Measurements from ENCODE around the gene KLF5.

KLF5 gene

DNA sequence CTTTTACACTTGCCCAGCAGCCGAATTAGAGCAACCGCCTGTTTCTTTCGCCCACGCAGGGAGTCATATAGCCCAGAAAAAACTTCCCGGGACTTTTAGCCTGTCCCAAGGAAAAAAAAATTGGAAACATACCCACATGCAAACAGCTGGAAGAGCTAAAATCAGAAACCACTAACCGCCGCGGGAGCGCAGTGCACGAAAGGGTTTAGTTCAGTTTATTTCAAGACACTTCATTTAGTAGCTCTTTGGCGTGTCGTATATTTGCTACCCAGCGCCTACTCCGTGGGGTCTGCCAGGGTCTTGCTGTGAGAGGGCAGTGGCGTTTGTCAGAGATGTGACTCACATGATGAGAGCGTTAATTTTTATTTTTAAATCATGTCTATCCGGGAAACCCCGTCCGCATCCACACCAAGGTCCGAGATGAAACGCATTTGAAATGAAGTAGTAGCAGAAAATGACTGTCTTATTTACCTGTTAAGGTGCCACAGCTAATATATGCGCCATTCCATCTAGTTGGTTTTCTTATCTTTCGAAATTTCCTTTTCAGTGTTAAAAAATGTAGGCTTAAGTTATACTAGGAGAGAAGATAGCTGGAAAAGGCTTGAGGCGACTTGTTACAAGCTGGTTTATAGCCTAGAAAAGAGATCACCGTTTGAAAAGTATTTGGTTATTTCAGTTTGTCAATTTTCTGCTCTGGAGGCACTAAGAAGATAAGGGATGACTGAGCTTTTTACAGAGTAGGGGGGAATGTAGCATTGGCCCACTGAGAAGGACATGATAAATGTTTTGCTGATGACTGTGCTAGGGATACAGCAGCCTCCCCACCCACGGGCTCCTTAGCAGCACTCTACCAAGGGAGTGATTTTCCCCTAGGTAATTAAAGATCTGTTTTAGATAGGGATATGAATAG is 1.7 kb downstream of the KLF5 start:
- no peak for FAIRE-seq

DNA sequence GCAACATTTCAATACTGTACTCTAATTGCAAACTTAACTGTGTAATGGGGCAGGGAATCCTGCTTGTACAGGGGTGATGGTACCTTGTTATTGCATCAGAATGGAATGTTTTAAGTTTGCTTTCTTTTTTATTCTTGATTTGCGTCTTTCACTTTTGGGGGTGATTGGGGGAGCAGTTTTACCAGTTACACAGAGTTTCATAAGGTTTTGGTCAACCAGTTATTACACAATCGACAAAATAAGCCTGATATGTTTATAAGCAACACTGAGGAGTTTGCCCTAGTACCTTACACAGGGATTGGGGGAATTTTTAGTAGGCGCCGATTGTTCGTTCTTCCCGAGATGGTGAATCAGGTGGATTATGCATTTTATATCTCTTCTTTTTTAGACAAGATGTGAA is 2.7 kb downstream of the KLF5 start:
- no peak for FAIRE-seq

DNA sequence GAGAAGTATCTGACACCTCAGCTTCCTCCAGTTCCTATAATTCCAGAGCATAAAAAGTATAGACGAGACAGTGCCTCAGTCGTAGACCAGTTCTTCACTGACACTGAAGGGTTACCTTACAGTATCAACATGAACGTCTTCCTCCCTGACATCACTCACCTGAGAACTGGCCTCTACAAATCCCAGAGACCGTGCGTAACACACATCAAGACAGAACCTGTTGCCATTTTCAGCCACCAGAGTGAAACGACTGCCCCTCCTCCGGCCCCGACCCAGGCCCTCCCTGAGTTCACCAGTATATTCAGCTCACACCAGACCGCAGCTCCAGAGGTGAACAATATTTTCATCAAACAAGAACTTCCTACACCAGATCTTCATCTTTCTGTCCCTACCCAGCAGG is 3.1 kb downstream of the KLF5 start:
- no peak for FAIRE-seq

DNA sequence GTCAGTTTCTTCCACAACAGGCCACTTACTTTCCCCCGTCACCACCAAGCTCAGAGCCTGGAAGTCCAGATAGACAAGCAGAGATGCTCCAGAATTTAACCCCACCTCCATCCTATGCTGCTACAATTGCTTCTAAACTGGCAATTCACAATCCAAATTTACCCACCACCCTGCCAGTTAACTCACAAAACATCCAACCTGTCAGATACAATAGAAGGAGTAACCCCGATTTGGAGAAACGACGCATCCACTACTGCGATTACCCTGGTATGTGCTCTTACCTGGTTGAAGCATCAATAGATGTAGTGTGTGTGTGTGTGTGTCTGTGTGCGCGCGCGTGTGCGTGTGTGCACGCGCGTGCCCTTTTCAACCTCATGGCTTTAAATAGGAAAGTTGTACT is 3.7 kb downstream of the KLF5 start:
- FAIRE-seq = no peak

DNA sequence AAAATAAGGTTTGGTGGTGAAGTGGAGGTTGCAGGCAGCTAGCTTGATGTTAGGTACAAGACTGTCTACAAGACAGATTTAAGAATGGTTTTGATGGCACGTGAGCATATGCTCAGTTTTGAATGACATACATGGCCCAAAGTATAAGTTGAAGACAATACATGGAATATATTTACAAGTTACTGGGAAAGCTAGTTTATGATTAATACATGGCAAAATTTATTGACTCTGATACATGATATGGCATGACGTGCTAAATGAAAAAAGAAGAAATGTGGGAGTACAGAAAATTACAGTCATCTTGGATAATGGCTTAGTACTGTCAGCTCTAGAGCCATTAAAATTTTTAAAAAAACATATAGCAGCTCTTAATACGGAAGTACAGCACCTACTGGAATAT is 4.4 kb downstream of the KLF5 start:
- no peak for FAIRE-seq

DNA sequence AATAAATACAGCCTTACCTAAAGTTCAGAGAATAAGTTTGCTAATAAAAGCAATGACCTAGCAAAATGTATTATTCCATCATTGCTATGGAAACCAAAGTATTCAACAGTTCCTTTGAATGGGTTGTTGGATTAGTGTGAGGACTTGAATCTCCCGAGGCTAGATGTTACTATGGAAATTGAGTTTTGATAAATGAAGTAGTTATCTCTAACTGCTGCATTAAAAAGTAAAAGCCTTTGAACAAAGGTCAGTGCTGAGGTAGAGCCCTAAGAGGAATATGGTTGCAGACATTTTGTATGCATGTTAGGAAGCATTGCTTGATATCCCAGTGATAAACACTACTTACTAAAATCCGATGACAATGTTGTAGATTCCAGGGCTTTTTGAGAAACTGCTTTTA is 6.2 kb downstream of the KLF5 start:
- no peak for FAIRE-seq

DNA sequence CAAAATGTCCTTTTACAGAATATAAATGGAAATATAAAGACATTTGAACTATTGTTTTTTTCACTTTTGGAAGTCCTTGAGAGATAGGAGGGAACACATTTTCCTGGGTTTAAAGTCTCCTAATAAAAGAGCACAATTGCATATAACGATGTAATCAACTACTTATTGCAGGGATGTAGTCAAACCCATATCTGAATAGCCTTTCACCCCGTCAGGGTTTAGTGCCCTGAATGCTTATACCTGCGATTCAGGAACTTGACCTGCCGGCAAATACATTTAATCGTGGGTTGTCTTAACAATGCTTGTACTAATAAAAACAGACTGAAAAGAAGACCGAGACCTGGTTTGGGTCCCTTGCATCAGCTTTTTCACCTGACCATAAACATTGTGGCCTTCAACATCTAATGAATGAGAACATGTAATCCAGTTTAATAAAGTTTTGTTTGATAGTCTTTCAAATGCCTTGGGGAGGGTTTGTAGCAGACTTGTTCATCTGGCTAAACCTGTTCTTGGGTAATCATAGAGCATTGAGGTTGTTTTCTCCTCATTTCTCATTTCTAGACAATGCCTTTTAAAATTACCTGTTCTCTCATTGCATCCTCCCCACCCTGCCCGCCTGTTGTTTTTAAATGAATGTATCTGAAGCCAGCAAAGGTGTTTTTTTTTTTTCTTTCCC is 7.0 kb downstream of the KLF5 start:
- FAIRE-seq = no peak

DNA sequence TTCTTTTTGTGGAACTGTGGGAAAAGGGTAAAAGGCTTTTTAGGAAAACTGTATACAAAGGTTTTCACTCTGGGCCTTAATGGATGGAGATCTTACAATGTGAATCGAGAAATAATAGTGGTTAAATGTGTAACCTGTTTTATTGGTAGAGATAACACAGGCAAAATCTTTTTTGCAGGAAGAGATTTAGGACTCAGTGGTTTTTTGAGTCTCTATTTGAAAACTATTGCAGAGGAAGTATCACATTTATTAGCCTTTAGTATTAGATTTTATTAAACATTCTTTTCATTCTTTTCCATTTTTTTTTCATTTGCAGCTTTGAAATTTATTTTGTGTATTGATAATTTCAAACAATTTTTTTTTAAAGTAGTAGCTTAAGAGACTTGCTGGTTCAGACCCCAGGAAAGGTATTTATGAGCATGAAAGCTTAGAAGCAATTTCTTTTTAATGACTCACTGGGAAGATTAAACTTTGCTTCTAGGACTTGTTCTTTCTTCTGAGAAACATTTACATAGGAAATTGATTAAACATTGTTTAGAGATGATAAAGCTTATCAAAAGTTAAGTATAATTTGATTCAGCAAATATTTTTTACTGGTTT is 10.5 kb downstream of the KLF5 start:
- FAIRE-seq = peak; percentile 43

DNA sequence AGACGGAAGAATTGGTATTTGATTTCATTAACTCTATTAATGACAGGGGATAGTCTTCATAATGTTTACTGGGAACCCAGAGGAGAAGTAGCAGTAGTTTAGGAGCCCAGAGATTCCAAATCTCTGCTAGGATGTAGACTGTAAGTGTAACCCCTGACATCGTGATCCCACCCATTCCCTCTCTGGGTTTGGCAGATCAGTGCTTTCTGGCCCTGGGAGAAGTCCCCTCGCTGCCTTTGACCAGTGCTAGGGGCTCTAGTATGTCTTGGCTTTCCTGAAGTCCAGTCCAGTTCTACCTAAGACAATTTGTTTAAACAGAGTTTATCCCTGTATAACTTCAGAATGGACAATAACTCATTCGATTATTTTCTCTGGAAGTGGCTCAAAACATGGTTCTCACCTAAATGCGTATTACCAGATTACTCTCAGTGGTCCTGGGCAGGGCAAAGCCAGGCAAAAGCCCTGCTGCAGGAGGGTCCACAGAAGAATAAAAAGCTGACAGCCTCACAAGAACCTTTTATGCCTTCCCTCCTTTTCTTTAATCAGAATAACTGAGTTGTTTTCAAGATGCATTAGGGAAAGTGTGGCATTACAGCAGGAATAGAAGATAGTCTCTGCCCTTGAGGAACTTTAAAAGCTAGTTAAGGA is 11.8 kb downstream of the KLF5 start:
- FAIRE-seq = no peak

DNA sequence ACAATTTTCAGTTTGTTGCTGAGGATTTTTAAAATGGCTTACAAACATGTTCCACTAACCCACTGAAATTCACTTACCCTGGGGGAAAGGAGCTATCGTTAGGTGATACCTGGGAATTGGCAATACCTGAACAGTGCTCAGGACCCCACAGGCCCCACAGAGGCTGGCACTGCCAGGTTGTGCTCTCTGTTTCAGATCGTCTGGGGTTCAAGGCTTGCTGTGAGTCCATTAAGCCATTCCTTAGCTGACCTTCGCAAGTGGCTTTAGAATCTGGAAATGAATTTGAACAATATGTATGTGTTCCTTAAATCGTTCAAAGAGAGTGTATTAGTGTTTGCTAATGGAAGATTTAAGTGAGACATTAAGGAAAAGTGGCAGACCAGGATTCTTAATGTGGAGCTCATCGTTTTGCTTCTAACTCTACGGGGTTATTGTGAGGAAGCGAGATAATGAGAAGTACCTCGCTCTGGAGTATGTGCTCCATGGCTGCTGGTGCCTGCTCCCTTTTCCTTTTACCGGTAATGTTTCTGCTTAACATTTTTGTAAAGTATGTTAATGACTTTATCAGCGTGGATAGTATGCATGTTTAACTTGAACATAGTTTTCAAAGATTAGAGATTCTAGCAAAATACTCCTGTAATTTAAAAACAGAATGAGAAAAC is 13.6 kb downstream of the KLF5 start:
- no peak for FAIRE-seq

DNA sequence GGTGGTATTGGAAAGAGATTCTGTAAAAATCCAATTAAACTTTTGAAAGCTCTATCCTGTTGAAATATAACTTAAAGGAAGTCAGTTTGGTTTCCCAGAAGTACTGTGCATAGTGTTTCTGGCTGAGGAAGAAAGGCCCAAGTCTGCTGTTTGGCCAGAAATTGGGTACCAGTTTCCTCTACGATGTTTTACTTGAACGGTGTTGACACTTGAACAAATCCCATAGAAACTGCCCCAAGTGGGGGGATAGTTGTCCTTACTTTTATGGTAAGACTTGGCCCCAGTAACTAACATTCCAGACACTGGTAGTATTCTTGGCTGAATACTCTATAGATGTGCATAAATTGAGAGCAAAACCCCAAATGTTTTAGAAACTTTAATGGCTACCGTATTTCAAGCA is 14.2 kb downstream of the KLF5 start:
- FAIRE-seq = no peak

DNA sequence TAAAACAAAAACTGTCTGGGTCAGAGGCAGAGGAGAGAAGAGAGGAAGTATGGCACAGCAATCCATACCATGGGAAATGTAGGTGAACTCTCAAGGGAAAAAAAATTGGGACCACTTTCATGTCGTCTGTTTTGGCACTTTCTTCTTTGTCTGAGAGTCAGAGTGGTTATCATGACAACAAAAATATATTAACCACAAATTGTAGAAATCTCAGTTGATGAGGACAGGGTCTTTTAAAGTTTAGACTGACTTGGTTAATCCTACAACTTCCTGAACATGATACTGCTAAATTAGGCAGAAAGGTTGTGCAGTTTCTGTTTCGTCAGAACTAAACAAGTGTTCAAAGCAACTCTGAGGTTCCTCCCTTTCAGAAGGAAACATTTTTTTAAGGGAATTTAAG is 15.2 kb downstream of the KLF5 start:
- FAIRE-seq = no peak

DNA sequence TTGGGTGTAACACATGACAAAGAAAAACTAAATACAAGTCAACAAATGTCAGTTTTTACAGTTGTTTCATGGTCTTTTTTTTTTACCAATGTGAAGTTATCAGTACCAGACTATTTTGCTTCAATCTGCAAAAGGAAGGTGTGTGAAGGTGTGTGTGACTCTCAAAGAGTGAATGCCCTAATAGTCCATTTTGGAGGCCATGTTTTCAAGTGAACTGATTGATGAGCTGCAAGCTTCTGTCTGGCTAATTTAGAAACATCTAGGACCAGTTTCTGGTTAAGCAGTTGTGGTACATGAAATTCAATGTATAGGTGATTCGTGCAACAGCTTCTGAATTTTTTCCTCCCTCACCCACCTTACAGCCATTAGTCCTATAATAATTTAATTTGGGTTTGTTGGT is 16.1 kb downstream of the KLF5 start:
- no peak for FAIRE-seq

DNA sequence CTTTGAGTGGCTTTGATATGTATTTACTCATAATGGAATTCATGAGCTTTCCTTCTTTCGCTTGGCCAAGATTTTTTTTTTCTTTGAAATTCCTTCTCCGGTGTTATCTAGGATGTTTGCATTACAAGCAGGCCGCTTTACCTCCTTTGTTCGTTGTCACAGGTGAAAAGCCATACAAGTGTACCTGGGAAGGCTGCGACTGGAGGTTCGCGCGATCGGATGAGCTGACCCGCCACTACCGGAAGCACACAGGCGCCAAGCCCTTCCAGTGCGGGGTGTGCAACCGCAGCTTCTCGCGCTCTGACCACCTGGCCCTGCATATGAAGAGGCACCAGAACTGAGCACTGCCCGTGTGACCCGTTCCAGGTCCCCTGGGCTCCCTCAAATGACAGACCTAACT is 16.7 kb downstream of the KLF5 start:
- FAIRE-seq = no peak

DNA sequence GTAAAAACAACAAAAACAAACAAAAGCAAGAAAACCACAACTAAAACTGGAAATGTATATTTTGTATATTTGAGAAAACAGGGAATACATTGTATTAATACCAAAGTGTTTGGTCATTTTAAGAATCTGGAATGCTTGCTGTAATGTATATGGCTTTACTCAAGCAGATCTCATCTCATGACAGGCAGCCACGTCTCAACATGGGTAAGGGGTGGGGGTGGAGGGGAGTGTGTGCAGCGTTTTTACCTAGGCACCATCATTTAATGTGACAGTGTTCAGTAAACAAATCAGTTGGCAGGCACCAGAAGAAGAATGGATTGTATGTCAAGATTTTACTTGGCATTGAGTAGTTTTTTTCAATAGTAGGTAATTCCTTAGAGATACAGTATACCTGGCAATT is 17.1 kb downstream of the KLF5 start:
- no peak for FAIRE-seq

DNA sequence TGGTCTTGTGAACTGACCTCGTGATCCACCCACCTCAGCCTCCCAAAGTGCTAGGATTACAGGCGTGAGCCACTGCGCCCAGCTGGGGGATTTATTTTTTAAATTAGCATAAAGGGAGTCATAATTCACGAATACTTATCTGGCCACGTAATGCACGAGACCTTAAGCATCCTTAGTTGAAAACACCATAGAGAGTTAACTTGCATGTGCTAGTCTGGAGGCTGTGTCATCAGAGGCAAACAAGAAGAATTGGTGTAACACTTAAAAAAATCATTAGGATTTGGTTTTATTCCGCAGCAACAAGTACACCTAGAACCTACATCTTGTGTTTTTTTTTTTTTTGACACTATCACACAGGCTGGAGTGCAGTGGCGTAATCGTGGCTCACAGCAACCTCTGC is 19.1 kb downstream of the KLF5 start:
- FAIRE-seq = no peak

DNA sequence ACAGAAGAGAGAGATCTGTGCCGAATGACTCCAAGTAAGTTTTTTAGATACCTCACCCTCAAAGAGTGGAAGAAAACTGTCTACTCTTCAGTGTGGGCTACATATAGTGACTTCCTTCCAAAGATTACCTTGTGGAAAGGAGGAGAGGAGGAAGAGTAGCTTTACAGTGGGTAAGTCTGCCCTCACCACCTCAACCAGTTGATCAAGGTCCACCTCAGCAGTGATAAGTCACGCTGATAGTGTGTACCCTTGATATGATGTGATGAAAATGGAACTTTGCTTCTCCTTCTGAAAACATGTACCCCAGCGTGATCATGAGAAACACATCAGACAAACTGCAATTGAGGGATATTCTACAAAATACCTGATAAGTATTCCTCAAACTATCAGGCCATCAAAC is 20.6 kb downstream of the KLF5 start:
- FAIRE-seq = no peak

DNA sequence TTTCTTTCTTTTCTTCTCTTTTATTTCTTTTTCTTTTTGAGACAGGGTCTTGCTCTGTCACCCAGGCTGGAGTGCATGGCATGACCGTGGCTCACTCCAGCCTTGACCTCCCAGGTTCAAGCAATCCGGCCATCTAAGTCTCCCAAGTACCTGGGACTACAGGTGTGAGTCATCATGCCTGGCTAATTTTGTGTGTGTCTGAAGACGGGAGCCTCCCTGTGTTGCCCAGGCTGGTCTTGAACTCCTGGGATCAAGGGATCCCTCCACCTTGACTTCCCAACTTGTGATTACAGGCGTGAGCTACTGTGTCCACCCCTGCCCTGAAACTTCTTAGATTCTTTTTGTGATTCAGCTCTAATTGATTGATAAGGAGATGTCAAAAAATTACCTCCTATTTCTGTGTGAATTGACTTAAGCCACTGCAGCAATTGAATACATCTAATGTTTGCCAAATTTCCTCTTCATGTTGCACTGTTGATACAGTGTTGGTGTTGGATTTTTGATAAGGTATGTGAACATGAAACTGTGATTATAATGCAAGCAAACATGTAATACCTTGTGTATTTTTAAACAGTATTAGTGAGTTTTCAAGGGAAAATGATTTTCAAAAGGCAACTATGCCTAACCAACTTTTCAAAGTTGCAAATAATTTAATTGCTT is 22.6 kb downstream of the KLF5 start:
- FAIRE-seq = no peak

DNA sequence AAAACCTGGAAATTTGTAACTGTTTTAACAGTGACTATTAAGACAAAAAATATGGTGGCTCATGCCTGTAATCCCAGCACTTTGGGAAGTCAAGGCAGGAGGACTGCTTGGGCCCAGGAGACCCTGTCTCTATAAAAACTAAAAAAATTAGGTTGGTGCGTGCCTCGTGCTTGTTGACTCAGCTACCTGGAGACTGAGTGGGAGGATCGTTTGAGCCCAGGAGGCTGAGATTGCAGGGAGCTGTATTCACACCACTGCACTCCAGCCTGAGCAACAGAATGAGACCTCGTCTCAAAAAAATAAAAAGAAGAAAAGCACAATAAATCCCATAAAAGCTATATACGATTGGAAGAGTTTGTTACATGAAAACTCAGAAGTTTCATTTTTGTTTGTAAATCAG is 23.7 kb downstream of the KLF5 start:
- no peak for FAIRE-seq

DNA sequence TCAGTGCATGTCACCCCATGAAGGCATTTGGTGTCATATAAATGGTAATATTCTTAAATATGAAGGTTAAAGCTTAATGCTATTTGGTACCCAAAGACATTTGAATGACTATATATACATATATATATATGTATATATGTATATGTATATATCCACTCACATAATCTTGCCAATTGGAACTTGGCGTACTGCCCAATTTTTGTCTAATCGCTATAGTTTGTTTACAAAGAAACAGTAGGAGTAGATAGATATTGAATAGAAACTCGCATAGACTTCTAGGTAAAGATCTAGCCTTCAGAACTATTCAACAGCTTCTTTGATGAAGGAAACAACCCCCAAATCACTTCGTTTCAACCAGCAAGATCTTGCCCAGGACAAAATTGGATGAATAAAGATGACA is 24.1 kb downstream of the KLF5 start:
- FAIRE-seq = no peak

DNA sequence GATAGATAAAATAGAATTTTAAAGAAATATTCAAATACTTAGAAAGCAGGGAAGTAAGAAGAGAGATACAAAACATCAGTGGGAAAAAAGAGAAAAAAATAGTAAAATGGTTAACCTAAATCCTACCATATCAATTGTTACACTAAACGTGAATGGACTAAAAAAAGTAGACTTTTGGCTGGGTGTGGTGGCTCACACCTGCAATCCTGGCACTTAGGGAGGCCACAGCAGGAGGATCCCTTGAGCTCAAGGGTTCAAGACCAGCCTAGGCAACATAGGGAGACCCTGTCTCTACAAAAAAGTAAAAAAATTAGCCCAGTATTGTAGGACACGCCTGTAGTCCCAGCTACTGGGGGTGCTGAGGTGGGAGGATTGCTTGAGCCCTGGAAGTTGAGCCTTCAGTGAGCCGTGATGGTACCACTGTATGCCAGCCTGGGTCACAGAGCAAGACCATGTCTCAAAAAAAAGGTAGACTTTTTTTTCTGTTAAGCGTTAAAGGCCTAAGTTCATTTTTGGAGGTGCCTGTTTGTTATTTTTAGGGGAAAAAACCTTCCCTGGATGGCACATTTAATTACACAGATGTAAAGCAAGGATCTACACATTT is 29.6 kb downstream of the KLF5 start:
- no peak for FAIRE-seq

DNA sequence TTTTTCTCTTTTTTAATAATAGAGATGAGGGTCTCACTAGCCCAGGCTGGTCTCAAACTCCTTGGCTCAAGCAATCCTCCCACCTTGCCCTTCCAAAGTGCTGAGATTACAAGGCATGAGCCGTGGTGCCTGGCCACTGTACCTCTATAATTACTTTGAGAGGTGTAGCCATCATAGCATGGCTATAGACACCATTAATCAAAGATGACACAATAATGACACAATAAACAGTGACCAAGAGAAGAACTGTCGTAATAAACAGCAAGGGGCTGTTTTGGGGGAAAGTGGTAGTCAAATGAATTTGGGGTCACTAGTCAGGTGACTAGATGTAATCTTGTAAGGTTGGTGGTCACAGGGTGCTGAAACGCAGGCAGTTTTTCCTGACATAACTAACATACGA is 30.4 kb downstream of the KLF5 start:
- no peak for FAIRE-seq

All from endometrium (tissue), 2 donors.